ENCODE results near the gene IAH1. TPM values are rescaled to one million over a fixed set of nuclear protein-coding genes. Genes with fewer than 3 reads are reported as not detected.

IAH1 gene
- total RNA-seq, 1 donor = 52.1 TPM

DNA sequence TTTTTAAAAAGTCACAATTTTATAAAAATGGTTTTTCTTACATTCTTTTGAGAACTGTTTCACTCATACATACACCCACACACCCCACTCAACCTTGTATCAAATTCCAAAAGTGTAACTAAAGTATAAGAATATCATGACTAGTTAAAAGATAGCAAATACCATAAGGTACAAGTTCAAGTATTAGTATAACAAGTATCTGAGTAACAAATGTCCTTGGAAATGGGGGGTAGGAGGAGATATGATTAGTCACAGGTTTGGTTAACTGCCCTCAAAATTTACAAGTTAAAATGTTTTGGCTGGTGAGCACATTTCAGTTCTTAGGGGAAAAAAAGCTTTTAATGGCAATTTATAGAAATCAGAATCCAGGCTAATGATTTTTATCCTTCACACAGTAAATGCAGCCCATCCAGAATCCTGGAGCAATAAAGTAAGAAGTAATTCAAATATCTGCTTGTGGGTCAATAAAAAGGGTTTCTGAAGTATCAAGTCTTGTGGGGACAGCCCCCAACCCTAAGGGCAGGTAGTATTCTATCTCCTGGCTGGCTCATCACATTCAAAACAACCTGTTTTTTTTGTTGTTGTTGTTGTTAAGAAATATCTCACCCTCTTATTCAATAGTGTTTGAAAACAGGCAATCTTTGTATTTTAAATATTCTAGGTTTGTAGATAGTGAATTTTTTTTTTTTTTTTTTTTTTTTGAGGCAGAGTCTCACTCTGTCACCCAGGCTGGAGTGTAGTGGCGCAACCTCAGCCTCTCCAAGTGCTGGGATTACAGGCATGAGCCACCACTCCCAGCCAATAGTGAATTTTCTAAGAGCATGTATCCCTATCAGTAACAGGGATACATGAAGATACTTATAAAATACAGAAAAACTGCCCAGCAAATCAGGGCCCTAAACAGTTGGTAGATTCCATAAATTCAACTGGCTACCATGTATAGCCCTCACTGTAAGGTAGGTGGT lies 14.5 kb downstream of the IAH1 start:
- no peak overlapping the region for H2AFZ ChIP-seq (ENCODE audit: low read length)
- no peaks in the 10 kb centered on the region for H3K9me3 ChIP-seq (ENCODE audit: low read depth, low read length)
- TF ChIP-seq CTCF (IDR thresholded peaks at IDR 0.05; ENCODE audit: extremely low read depth, low read depth, low read length) = no peak
- no peak overlapping the region for H3K4me3 ChIP-seq (ENCODE audit: insufficient read depth, low read length)
- H3K27me3 ChIP-seq (ENCODE audit: insufficient read depth, low read length) = no peaks in the 10 kb centered on the region
- peaks cover 10% of the 10 kb centered on the region for H4K20me1 ChIP-seq (ENCODE audit: insufficient read depth, low read length)
- H3K79me2 ChIP-seq (ENCODE audit: insufficient read depth, low read length) = peaks cover 22% of the 10 kb centered on the region
- peak overlapping the region; percentile 64 for H3K27ac ChIP-seq (ENCODE audit: low read depth, low read length)
- DNase-seq (ENCODE audit: insufficient read length, low spot score, missing footprints) = peak; percentile 77
- H3K4me2 ChIP-seq (ENCODE audit: insufficient read depth, low read length) = peak overlapping the region; percentile 46
- peaks cover 90% of the 10 kb centered on the region for H3K36me3 ChIP-seq (ENCODE audit: insufficient read depth, low read length)
- H3K4me1 ChIP-seq (ENCODE audit: insufficient read depth, low read length) = peaks cover 28% of the 10 kb centered on the region

DNA sequence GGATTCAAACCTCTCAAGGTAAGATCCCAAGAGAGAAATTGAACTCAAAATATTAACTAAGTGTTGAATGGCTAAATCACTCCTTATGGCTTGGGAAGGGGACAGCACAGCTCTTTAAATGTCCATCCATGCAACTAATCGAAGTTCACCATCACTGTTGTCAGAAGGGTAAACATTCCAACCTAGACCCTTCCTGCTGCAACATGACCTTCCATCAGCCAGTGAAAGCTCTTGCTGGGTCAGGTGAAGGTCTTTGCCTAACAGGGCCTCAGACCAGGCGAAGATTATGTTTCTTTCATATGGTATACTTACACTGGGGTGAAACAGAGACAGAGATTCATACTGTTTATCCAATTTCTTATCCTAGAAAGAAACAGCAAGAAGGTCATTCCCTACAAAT lies 16.4 kb downstream of the IAH1 start:
- H3K27me3 ChIP-seq (ENCODE audit: insufficient read depth, low read length) = no peaks in the 10 kb centered on the region
- no peaks in the 10 kb centered on the region for H3K9me3 ChIP-seq (ENCODE audit: low read depth, low read length)
- H2AFZ ChIP-seq (ENCODE audit: low read length) = no peak overlapping the region
- H3K4me1 ChIP-seq (ENCODE audit: insufficient read depth, low read length) = peaks cover 17% of the 10 kb centered on the region
- no peak overlapping the region for H3K27ac ChIP-seq (ENCODE audit: low read depth, low read length)
- DNase-seq (ENCODE audit: insufficient read length, low spot score, missing footprints) = no peak
- peaks cover 2% of the 10 kb centered on the region for H4K20me1 ChIP-seq (ENCODE audit: insufficient read depth, low read length)
- peaks cover 19% of the 10 kb centered on the region for H3K79me2 ChIP-seq (ENCODE audit: insufficient read depth, low read length)
- TF ChIP-seq CTCF (IDR thresholded peaks at IDR 0.05; ENCODE audit: extremely low read depth, low read depth, low read length) = no peak
- no peak overlapping the region for H3K4me3 ChIP-seq (ENCODE audit: insufficient read depth, low read length)
- H3K36me3 ChIP-seq (ENCODE audit: insufficient read depth, low read length) = peaks cover 87% of the 10 kb centered on the region
- H3K4me2 ChIP-seq (ENCODE audit: insufficient read depth, low read length) = no peak overlapping the region

GRCh38 chr2:9492927-9493326 lies 18.6 kb downstream of the IAH1 start:
- Histone ChIP-seq H3K9me3 (ENCODE audit: low read depth, low read length) (no peaks in the 10 kb centered on the region), H3K4me3 (ENCODE audit: insufficient read depth, low read length) (no peak overlapping the region), H4K20me1 (ENCODE audit: insufficient read depth, low read length) (peaks cover 2% of the 10 kb centered on the region), H3K4me2 (ENCODE audit: insufficient read depth, low read length) (no peak overlapping the region), H3K36me3 (ENCODE audit: insufficient read depth, low read length) (peaks cover 82% of the 10 kb centered on the region), H3K4me1 (ENCODE audit: insufficient read depth, low read length) (peaks cover 18% of the 10 kb centered on the region), H3K79me2 (ENCODE audit: insufficient read depth, low read length) (peaks cover 11% of the 10 kb centered on the region), H3K27ac (ENCODE audit: low read depth, low read length) (no peak overlapping the region), H2AFZ (ENCODE audit: low read length) (no peak overlapping the region), H3K27me3 (ENCODE audit: insufficient read depth, low read length) (no peaks in the 10 kb centered on the region)
- no peak for TF ChIP-seq CTCF (IDR thresholded peaks at IDR 0.05; ENCODE audit: extremely low read depth, low read depth, low read length)
- DNase-seq (ENCODE audit: insufficient read length, low spot score, missing footprints) = no peak

DNA sequence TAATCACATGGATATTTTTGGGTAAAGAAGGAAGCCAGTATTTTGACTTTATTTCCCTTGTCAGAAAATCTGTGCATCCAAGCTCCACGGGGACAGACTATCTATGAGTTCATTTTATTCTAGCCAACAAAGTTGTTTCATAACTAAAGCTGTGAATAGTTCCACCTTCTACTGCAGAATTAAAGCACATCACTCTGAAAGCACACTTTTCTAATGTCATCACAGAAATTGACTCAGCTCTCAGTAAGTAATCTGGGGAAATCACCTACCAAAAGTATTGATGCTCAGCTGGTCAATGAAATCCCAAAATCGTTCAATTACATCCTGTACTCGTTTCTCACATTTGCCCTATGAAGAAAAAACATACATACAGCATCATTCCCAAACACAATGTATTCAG lies 19.1 kb downstream of the IAH1 start:
- no peak overlapping the region for H3K27ac ChIP-seq (ENCODE audit: low read depth, low read length)
- no peak overlapping the region for H2AFZ ChIP-seq (ENCODE audit: low read length)
- TF ChIP-seq CTCF (IDR thresholded peaks at IDR 0.05; ENCODE audit: extremely low read depth, low read depth, low read length) = no peak
- H3K4me3 ChIP-seq (ENCODE audit: insufficient read depth, low read length) = no peak overlapping the region
- H3K79me2 ChIP-seq (ENCODE audit: insufficient read depth, low read length) = peaks cover 9% of the 10 kb centered on the region
- H4K20me1 ChIP-seq (ENCODE audit: insufficient read depth, low read length) = peaks cover 2% of the 10 kb centered on the region
- peaks cover 18% of the 10 kb centered on the region for H3K4me1 ChIP-seq (ENCODE audit: insufficient read depth, low read length)
- H3K27me3 ChIP-seq (ENCODE audit: insufficient read depth, low read length) = no peaks in the 10 kb centered on the region
- no peak for DNase-seq (ENCODE audit: insufficient read length, low spot score, missing footprints)
- no peaks in the 10 kb centered on the region for H3K9me3 ChIP-seq (ENCODE audit: low read depth, low read length)
- H3K4me2 ChIP-seq (ENCODE audit: insufficient read depth, low read length) = no peak overlapping the region
- peaks cover 79% of the 10 kb centered on the region for H3K36me3 ChIP-seq (ENCODE audit: insufficient read depth, low read length)

Measured in osteoblast (primary cell).